GM19397 (cell line): ENCODE measurements around the gene DLG5.

Source experiments
- ATAC-seq: cut with Tn5 transposase; IDR thresholded peaks from one replicate; pipeline ENCODE4 v1.9.1; 2021; ENCODE audit warnings: mild to moderate bottlenecking, moderate library complexity; ENCODE audit not compliant: unreplicated experiment

The DLG5 gene

DNA sequence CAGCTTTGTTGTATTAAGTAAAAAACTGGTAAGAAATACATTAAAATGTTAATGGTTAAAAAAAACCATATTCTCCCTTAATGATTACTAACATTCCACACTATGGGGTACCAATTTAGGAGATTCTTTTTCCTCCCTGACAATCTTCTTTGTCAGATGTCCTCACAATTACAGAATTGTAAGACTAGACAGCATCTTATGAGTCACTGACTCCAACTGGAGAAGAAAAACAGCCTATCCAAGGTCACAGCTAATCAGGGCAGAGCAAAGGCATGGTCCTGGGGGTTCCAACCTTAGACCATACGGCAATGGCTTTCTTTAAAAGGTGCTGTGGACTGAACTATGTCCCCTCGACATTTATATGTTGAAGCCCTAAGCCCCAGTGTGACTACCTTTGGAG, 127.6 kb downstream of the DLG5 start:
- no peak for ATAC-seq

DNA sequence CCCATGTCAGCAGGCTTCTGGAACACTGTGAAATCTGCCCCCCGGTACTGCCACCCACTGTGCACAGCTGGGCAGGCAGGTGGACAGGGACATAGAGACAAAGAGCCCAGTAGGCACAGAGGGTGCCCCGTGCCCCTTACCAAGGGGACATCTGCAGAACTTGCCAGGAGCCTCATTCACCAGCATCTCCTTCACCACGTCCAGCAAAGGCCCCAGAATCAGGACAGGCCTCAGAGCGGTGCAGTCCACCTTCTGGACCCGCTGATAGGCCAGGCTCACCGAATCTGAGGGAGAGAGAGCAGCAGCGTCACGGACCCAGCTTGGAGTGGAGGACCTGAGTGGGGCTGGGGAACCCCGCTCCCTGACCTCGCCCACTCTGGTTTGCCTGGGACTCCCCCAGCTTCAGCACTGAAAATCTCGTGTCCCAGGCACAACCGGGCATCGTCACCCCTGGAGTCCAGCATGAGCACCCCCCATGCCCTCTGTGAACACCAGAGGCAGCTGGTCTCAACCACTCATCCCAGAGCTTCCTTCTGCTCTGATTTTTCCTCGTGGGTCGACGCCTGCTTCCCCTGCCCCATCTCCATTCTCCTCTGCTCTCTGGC, 130.1 kb downstream of the DLG5 start:
- no peak for ATAC-seq

- no peak for ATAC-seq
These were observed 131.0 kb downstream of the DLG5 start for GRCh38 chr10:77795426-77796055.

DNA sequence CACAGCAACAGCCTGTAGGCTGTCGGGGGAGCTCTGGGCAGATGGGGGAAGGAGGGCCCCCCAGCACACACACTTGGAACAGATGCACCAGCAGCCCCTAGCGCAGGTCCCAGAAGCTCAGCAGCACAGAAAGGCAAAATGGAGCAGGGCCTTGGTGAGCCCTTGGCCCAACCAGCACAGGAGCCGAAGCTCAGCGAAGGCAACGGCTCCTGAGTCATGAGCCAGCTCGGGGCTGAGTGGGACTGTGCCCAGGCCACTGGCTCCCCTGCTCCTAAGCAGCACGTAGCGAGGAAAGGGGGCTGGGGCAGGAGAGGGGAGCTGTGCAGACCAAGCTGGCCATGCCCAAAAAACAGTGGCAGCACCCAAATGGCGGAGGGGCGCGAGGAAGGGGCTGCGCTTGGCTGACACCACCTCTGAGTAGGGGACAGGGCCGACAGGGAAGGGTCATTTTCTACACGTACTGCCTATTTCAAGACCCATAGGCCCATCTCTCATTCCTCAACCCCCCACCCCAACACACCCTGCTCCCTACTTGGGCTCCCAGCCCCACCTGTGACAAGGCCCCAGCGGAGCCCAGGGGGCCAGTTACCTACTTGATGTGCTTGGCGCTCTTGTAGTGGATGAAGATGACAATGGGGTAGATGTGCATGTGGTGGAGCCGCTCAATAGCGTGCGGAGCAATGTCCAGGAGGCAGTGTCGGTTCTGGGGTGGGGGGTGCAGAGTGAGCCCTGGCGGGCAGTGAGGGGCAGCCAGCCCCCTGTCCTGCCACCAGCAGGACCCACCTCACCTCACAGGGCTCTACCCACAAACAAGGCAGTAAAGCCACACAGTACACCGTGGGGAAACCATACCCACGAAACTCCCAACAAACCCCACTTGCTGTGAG, 132.1 kb downstream of the DLG5 start:
- no peak for ATAC-seq

- ATAC-seq: no peak
These were observed 132.7 kb downstream of the DLG5 start for GRCh38 chr10:77793831-77794230.

GRCh38 chr10:77792155-77792554, 134.4 kb downstream of the DLG5 start:
- no peak for ATAC-seq

DNA sequence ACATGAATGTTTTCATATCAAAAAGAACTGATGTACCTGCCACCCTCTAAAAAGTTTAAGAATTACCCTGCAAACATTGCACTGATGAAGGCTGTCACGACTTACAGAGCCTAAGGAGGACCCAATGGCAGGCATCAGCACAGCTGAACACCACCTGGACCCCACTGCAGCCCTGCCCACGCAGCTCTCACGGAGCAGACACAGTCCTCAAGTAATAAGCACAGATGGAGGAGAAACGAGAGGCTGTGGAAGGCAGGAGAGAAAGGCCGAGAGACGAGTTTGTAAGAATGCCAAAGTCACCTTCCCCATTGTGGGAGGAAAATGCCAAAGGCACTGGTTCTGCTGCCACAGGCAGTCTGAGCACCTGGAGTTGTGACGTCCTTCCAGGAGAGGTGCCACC, 135.0 kb downstream of the DLG5 start:
- no peak for ATAC-seq

GRCh38 chr10:77789861-77790260, 136.7 kb downstream of the DLG5 start:
- no peak for ATAC-seq

DNA sequence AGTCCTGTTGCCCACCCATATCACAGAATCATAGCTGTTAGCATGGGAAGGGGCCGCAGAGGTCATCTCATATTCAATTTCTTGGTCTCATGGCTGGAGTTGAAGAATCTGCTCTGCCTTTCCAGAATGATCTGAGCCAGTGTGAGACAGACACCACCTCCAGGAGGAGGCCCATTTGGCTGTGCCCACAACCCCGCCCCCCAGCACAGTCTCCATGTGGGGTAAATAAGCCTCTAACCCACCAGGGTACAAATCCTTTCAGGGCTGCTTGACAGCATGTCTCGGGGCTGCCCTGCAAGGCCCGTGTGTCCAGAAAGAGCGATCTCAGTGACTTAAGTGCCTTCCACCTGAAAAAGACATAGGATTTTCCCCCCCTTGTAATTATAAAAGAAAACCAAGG, 137.5 kb downstream of the DLG5 start:
- no peak for ATAC-seq

- no peak for ATAC-seq
These were observed 138.0 kb downstream of the DLG5 start for GRCh38 chr10:77788496-77789010.

GRCh38 chr10:77787440-77787839, 139.1 kb downstream of the DLG5 start:
- ATAC-seq: no peak

DNA sequence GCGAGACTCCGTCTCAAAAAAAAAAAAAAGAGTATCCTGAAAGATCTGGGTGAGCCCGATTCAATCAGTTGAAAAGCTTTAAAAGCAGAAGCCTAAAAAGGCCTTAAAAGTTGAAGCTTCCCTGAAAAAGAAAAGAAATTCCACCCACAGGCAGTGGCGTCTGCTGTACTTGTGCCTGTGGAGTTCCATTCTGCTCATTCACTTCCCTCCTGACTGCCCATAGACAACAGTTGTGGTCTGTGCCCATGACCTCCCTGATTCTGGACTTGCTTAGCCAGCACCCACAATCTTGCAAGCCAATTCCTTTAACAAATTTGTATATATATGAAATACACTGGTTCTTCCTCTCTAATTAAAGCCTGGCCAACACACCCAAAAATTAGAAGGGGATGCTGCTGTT, 141.7 kb downstream of the DLG5 start:
- no peak for ATAC-seq

DNA sequence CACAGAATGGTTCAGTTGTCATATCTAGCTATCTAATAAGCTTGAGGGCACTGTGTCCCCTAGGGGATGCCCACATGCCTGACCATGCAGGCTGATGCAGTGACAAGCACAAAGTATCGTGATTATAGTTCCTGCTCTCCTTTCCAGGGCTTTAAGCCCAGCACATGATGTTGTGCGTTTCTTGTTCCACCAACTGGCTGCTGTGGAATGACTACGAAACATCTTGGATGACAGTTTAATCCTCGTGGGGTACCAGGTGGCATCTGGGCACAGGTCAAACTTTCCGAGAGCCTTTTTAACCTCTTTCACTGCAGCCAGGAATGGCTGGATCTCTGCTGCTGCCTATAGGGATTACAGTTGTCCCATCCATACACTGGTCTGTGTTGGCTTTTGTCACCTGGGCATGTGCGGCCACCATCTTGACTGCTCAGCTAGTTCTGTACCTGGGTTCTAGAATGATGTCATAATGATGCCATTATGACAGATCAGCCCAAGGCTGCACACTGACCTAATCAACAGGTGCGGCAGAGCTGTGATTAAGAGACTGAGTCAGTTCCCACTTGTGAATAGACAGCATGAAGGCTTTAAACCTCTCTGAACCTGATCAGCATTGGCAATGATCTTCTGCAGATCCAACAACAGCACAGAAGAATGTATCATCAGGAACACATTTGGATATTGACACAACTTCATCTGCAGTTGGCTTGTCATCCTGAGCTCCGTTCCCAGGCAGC, 144.1 kb downstream of the DLG5 start:
- ATAC-seq: no peak

- no peak for ATAC-seq
These were observed 144.9 kb downstream of the DLG5 start for GRCh38 chr10:77781451-77782327.

- ATAC-seq: no peak
These were observed 146.4 kb downstream of the DLG5 start for GRCh38 chr10:77780180-77780579.

DNA sequence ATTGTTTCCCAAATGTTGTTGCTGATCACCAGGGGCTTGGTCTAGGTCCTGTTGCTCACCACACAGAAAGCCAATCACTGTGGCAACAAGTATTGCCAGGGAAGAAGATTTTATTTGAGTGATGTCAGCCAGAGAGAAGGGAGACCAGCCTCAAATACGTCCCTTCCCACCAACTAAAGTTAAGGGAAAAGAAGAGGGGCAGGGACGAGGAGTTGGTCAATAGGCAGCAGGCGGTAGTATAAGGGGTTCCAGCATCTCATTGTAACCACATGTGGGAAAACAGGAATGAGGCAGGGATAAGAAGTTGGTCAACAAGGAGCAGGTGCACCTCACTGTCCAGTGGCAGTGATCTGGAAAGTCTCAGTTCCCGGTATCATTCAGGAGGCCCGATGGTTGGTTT, 150.1 kb downstream of the DLG5 start:
- ATAC-seq: no peak

DNA sequence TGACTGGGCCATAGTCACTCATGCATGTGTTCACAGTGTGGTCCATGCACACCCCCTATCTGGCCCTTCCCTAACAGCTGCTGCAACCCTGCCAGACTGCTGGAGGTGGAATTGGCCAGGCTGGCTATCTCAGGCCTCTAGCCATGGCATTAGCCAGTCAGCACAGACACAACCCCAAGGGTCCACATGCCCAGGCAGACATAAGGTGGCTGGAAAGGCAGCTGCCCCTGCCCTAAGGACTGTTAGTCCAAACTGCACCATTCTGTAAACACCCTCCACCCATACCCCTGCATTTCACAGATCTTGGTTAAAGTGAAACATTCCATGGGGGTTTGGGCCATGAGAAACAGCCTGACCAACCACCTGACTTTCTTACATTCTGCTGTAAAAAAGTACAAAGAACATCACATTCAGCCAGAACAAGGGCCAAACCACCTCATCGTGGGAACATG, 151.6 kb downstream of the DLG5 start:
- no peak for ATAC-seq

DNA sequence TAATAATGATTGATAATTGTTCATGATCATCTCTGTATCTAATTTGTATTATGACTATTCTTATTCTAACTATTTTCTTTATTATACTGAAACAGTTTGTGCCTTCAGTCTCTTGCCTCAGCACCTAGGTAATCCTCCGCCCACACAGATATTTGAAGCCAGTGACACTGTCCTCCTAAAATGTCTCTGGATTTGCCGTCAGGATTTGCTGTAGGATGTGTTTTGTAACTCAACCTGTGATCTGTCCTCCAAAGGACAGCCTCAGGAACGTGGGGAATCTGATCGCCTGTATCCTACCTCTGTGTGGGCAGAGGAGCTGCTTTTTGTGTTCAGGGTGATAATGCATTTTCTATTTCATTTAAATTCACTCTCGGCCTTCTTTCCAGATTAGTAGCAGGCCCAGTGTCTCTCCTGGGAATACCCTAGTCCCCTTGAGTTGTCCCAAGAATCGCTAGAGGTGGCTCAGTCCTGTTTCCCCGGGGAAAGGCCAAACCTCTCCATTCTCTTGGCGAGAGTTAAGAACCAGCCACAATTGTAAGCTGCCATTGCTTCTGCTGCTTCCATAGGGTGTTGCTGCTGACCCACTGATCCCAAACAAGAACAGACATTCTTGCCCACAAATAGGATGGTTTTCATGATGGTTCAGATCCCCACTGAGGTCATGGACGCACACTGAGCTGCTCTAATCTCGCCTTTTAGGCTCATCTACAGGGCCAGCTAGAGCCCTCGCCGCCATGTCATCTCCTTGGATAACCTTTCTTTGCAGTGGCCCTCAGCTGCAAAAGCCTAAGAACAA, 152.7 kb downstream of the DLG5 start:
- ATAC-seq: no peak
